Body of pancreas (tissue), 4 donors: Measurements from ENCODE around the gene OLIG2. TPM values are rescaled to one million over a fixed set of nuclear protein-coding genes. Genes with fewer than 3 reads are reported as not detected.

Source experiments
- ATAC-seq: fragments of 150-250 bp; one replicate; pipeline ENCODE4 v1.9.1; 2016
- DNase-seq, 4 donors: peaks; one replicate each; pipeline ENCODE4 v3.0.0-alpha.2; 2019
- H3K27ac ChIP-seq, 4 donors: fragments of 200-600 bp; sonication (generic); 1 replicate in 3 of 4; 2 replicates in 1 of 4; pipeline versions ENCODE4 v1.5.1 to v1.6.1; 2016 to 2019; ENCODE audit warnings: mild to moderate bottlenecking in 1 of 4, mixed read lengths in 1 of 4, moderate library complexity in 1 of 4
- H3K27me3 ChIP-seq, 2 donors: fragments of 200-600 bp; sonication (generic); one replicate each; pipeline ENCODE4 v1.6.0; 2016; ENCODE audit warnings: mild to moderate bottlenecking in 1 of 2
- H3K36me3 ChIP-seq, 2 donors: fragments of 200-600 bp; sonication (generic); replicated peaks in 1 of 2; 2 replicates each; pipeline ENCODE4 v1.5.1; 2016; ENCODE audit warnings: low read depth in 2 of 2; ENCODE audit not compliant: insufficient read depth in 1 of 2
- H3K4me1 ChIP-seq: fragments of 200-600 bp; sonication (generic); one replicate; pipeline ENCODE4 v1.6.0; 2016
- H3K4me3 ChIP-seq, 2 donors: fragments of 200-600 bp; sonication (generic); 1 replicate in 1 of 2; 2 replicates in 1 of 2; pipeline ENCODE4 v1.5.1; 2016 to 2019
- H3K9me3 ChIP-seq, 3 donors: fragments of 200-600 bp; sonication (generic); 1 replicate in 2 of 3; 2 replicates in 1 of 3; pipeline ENCODE4 v1.5.1; 2016
- CTCF ChIP-seq, 7 experiments: fragments of 450-650 bp in 4 of 7; fragments of 200-600 bp in 3 of 7; sonication (generic) in 3 of 7; IDR thresholded peaks; one replicate each; pipeline ENCODE4 v1.5.1; 2016 to 2019; ENCODE audit warnings: antibody characterized with exemption in 7 of 7
- POLR2A ChIP-seq, 3 donors: fragments of 450-650 bp; IDR thresholded peaks; one replicate each; pipeline ENCODE4 v1.6.1; 2016; ENCODE audit warnings: antibody characterized with exemption in 3 of 3, mild to moderate bottlenecking in 2 of 3
- WGBS, 2 donors: methylation state at CpG; one replicate each; pipeline ENCODE4 v1.1.5; 2017; 5-methylcytosine and 5-hydroxymethylcytosine counted together
- intact Hi-C: fragments of 100-400 bp; cut with DNase I; formaldehyde crosslinking; loops from one replicate; pipeline ENCODE4 v1.15.1; 2023
- total RNA-seq, 2 donors: library from RNA; depleted of rRNA; stranded (reverse); fragments of >200 nt; gene quantifications; one replicate each; pipeline ENCODE4 v1.1.0, GENCODE V29; 2016

OLIG2 gene
- total RNA-seq, 2 donors from 2014 or later, result not detected

DNA sequence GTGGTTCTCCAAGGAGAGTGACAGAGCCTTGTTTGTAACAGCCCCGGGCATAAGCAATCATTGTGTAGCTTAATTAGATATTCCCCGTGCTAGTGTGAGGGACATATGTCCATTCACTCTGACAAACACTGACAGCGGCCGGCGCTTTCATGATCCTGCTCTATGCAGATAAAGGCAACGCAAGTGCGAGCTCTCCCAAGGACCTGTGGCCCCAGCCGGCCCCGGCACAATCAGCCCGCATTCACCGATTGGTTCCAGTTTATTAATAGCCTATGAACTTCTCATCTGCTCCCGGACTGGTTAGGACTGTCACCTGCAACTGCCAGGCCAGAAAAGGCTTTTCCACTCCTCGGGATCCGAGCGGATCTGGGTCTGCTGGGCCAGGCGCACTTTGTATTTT is 26.2 kb downstream of the OLIG2 start:
- Histone ChIP-seq H3K4me1 (peaks cover 5% of the 10 kb centered on the region), H3K27ac (no peak overlapping the region), H3K36me3 (no peaks in the 10 kb centered on the region), H3K9me3 (no peaks in the 10 kb centered on the region), H3K4me3 (no peak overlapping the region), H3K27me3 (no peaks in the 10 kb centered on the region)
- 59 to 67% methylated on average over 16 of the region's 16 CpGs for WGBS, 2 donors
- no peak for ATAC-seq
- no peak for DNase-seq
- TF ChIP-seq CTCF (IDR thresholded peaks at IDR 0.05) (no peak), POLR2A (IDR thresholded peaks at IDR 0.05) (no peak)
- intact Hi-C loops, result no loop called here

DNA sequence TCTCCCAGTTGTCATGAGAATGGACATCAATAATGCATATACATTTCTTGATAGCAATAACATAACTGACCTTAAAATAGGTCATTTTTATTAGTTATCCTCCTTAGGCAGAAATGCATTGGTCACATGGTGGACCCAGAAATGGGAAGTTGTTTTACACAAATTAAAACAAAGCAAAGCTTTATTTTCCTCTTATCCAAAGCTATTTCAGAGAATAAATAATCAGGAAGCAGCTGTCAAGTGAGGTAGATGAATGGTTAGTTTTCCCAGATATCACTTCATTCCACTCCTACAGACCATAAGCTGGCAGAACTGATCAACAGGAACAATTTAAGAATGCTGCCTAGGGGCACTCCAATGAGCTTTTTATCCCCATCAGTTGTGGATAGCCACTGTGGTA is 28.2 kb downstream of the OLIG2 start:
- ATAC-seq, result no peak

DNA sequence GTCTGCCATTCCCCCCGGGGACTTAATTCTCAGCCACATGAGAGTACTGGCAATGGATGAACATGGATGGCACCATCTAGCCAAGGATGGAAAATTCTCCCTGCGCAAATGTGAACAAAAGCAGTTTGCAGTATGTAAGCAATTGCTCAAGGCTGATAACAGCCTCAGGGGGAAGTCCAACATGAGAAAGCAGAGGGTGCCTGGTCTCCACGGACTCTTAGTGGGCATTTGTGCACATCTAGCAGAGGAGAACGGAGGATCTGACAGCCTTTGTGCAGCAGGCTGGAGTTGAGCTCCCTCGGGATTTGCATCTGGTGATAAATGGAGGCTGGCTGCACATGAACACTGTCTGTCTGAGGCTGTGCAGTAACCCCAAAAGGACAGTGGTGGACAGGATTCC is 30.3 kb downstream of the OLIG2 start:
- H3K36me3 ChIP-seq, result no peaks in the 10 kb centered on the region
- no peak for DNase-seq
- intact Hi-C loops, result no loop called here
- no peaks in the 10 kb centered on the region for H3K27me3 ChIP-seq
- no peak for ATAC-seq
- H3K4me1 ChIP-seq, result peaks cover 8% of the 10 kb centered on the region
- no peaks in the 10 kb centered on the region for H3K9me3 ChIP-seq
- TF ChIP-seq POLR2A (IDR thresholded peaks at IDR 0.05), result no peak
- TF ChIP-seq CTCF (IDR thresholded peaks at IDR 0.05), result no peak
- no peak overlapping the region for H3K27ac ChIP-seq
- H3K4me3 ChIP-seq, result no peak overlapping the region
- WGBS, 2 donors, result 49 to 53% methylated on average over 5 of the region's 5 CpGs

More for the DNA sequence above, 28.2 kb downstream of the OLIG2 start:
- intact Hi-C loops, result no loop called here
- TF ChIP-seq CTCF (IDR thresholded peaks at IDR 0.05), result no peak
- TF ChIP-seq POLR2A (IDR thresholded peaks at IDR 0.05), result no peak
- no peak overlapping the region for H3K4me3 ChIP-seq
- no peaks in the 10 kb centered on the region for H3K9me3 ChIP-seq
- H3K36me3 ChIP-seq, result no peaks in the 10 kb centered on the region
- no peaks in the 10 kb centered on the region for H3K27me3 ChIP-seq
- H3K4me1 ChIP-seq, result peaks cover 8% of the 10 kb centered on the region
- peak overlapping the region in 1 of 4 donors; percentile 24 for H3K27ac ChIP-seq
- no peak for DNase-seq

- no peaks in the 10 kb centered on the region for H3K27me3 ChIP-seq
- no peaks in the 10 kb centered on the region for H3K36me3 ChIP-seq
- 71 to 81% methylated on average over 4 to 11 of the region's 11 CpGs for WGBS, 2 donors
- H3K4me1 ChIP-seq, result peaks cover 8% of the 10 kb centered on the region
- H3K4me3 ChIP-seq, result no peak overlapping the region
- H3K9me3 ChIP-seq, result no peaks in the 10 kb centered on the region
- TF ChIP-seq CTCF (IDR thresholded peaks at IDR 0.05) (no peak), POLR2A (IDR thresholded peaks at IDR 0.05) (no peak)
- ATAC-seq (no peak), DNase-seq (no peak)
- no peak overlapping the region for H3K27ac ChIP-seq
- intact Hi-C loops, result no loop called here
Observed at GRCh38 chr21:33057385-33057940, 31.7 kb downstream of the OLIG2 start.

DNA sequence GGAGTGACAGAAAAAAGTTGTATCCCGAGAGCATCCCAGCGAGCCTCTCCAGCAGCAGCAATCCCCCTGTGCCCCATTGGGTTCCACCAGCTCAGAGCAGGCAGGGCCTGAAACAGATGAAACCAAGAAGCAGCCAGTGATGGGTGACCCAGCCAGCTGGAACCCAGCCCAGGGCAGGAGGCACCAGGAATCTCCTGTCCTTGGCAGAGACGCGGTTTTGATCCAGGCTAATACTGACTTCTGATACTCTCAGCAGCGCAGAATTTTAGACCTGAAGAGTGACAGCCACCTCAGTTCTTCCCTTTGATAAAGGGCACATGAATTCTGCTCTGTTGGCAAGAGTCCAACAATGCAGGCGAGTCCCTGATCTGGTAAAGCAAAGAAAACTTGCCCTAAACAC is 32.8 kb downstream of the OLIG2 start:
- TF ChIP-seq POLR2A (IDR thresholded peaks at IDR 0.05) (no peak), CTCF (IDR thresholded peaks at IDR 0.05) (no peak)
- ATAC-seq, result no peak
- Histone ChIP-seq H3K4me1 (peaks cover 8% of the 10 kb centered on the region), H3K4me3 (no peak overlapping the region), H3K9me3 (no peaks in the 10 kb centered on the region), H3K27ac (no peak overlapping the region), H3K27me3 (no peaks in the 10 kb centered on the region), H3K36me3 (no peaks in the 10 kb centered on the region)
- WGBS, 2 donors, result 30 to 58% methylated on average over 3 to 6 of the region's 6 CpGs
- peak in 3 of 4 donors; percentile 18 to 51 (median 49) for DNase-seq
- intact Hi-C loops, result no loop called here
